H1 (cell line): Measurements from ENCODE around the gene DOK6. TPM values are rescaled to one million over a fixed set of nuclear protein-coding genes. Genes with fewer than 3 reads are reported as not detected.

ENCODE experiments used
- CTCF ChIA-PET: fragments of 300-600 bp; sonication (Branson Sonifier 250); formaldehyde crosslinking; loops from one replicate; lab custom pipeline; 2021; ENCODE audit not compliant: partially characterized antibody; lab: Charles Lee
- POLR2A ChIA-PET: fragments of 300-600 bp; sonication (Branson Sonifier 250); formaldehyde crosslinking; loops from one replicate; lab custom pipeline; 2021; ENCODE audit warnings: inconsistent platforms; ENCODE audit not compliant: partially characterized antibody; lab: Charles Lee
- DNase-seq, 2 experiments: peaks; one replicate each; pipeline versions ENCODE4 v3.0.0 to v3.0.0-alpha.2; 2010 to 2022; ENCODE audit warnings: low spot score in 2 of 2, low read depth in 1 of 2, mixed read lengths in 1 of 2
- FAIRE-seq: peaks from 2 replicates; lab custom pipeline; 2011; peaks lifted over from hg19 to GRCh38; lab: Jason Lieb, UNC
- H2AFZ ChIP-seq: 2 replicates; pipeline ENCODE4 v1.8.1; 2012; ENCODE audit warnings: low read length, inconsistent platforms
- H2AK5ac ChIP-seq: 2 replicates; pipeline ENCODE4 v1.6.1; 2013; ENCODE audit warnings: low read depth, low read length
- H2BK120ac ChIP-seq: replicated peaks from 2 replicates; pipeline ENCODE3; 2013; ENCODE audit warnings: low read depth, low read length, inconsistent platforms
- H2BK12ac ChIP-seq: 2 replicates; pipeline ENCODE4 v1.6.1; 2013; ENCODE audit warnings: low read depth, low read length
- H2BK15ac ChIP-seq: 2 replicates; pipeline ENCODE4 v1.6.1; 2013; ENCODE audit warnings: low read length
- H2BK20ac ChIP-seq: 2 replicates; pipeline ENCODE4 v1.6.1; 2013; ENCODE audit warnings: low read length
- H2BK5ac ChIP-seq: 2 replicates; pipeline ENCODE4 v1.6.1; 2013; ENCODE audit warnings: low read depth, low read length
- H3K14ac ChIP-seq: 2 replicates; pipeline ENCODE4 v1.6.1; 2013; ENCODE audit warnings: inconsistent platforms; ENCODE audit not compliant: insufficient read length
- H3K18ac ChIP-seq: 2 replicates; pipeline ENCODE4 v1.6.1; 2013; ENCODE audit warnings: low read length; ENCODE audit errors: extremely low read depth
- H3K23ac ChIP-seq: 2 replicates; pipeline ENCODE4 v1.6.1; 2013; ENCODE audit warnings: inconsistent platforms; ENCODE audit not compliant: insufficient read length
- H3K23me2 ChIP-seq: 2 replicates; pipeline ENCODE4 v1.6.1; 2013; ENCODE audit warnings: low read depth, low read length
- H3K27ac ChIP-seq: 2 replicates; pipeline ENCODE4 v1.6.1; 2011; ENCODE audit warnings: low read depth, low read length, inconsistent platforms
- H3K27me3 ChIP-seq, 4 experiments: replicated peaks in 1 of 4; 1 replicate in 1 of 4; 2 replicates in 3 of 4; pipeline versions ENCODE4 v1.6.1 to v1.8.1; 2011 to 2013; ENCODE audit warnings: low read length in 3 of 4, mild to moderate bottlenecking in 3 of 4, inconsistent platforms in 2 of 4, mixed read lengths in 2 of 4, moderate library complexity in 1 of 4; ENCODE audit not compliant: control insufficient read depth in 3 of 4, insufficient read depth in 3 of 4; ENCODE audit errors: extremely low read depth in 1 of 4
- H3K36me3 ChIP-seq, 4 experiments: 2 replicates each; pipeline versions ENCODE4 v1.6.1 to v1.8.1; 2011 to 2013; ENCODE audit warnings: mild to moderate bottlenecking in 4 of 4, low read length in 3 of 4, moderate library complexity in 2 of 4, control low read depth in 1 of 4, inconsistent platforms in 1 of 4; ENCODE audit not compliant: insufficient read depth in 4 of 4, control insufficient read depth in 2 of 4
- H3K4ac ChIP-seq: replicated peaks from 2 replicates; pipeline ENCODE3; 2013; ENCODE audit warnings: low read length, low read depth, mixed read lengths, inconsistent platforms; ENCODE audit not compliant: insufficient read length
- H3K4me1 ChIP-seq, 4 experiments: replicated peaks in 1 of 4; 1 replicate in 1 of 4; 2 replicates in 3 of 4; pipeline versions ENCODE4 v1.6.1 to v1.8.1; 2011 to 2013; ENCODE audit warnings: low read length in 3 of 4, inconsistent platforms in 2 of 4, mixed read lengths in 1 of 4; ENCODE audit not compliant: insufficient read depth in 4 of 4, control insufficient read depth in 3 of 4
- H3K4me2 ChIP-seq, 2 experiments: 2 replicates each; pipeline versions ENCODE4 v1.6.1 to v1.8.1; 2011 to 2013; ENCODE audit warnings: low read depth in 2 of 2, low read length in 2 of 2, control low read depth in 1 of 2, inconsistent platforms in 1 of 2, mild to moderate bottlenecking in 1 of 2; ENCODE audit not compliant: insufficient read depth in 1 of 2
- H3K4me3 ChIP-seq, 4 experiments: fragments of 200-600, 300-600 bp in 1 of 4; sonication (generic), shearing (Covaris generic), sonication (Bioruptor Twin) in 1 of 4; 2 replicates each; pipeline versions ENCODE4 v1.5.1 to v1.8.1; 2011 to 2016; ENCODE audit warnings: low read length in 4 of 4, low read depth in 3 of 4, control low read depth in 2 of 4, inconsistent platforms in 2 of 4, mild to moderate bottlenecking in 2 of 4, mixed read lengths in 1 of 4, moderate library complexity in 1 of 4; ENCODE audit not compliant: insufficient read depth in 2 of 4; ENCODE audit errors: extremely low read depth in 1 of 4
- H3K56ac ChIP-seq: replicated peaks from 2 replicates; pipeline ENCODE3; 2013; ENCODE audit warnings: low read depth, mild to moderate bottlenecking, mixed read lengths, low read length, inconsistent platforms; ENCODE audit not compliant: insufficient read length
- H3K79me1 ChIP-seq: 2 replicates; pipeline ENCODE4 v1.6.1; 2013; ENCODE audit warnings: low read depth, low read length, control low read depth
- H3K79me2 ChIP-seq, 2 experiments: 2 replicates each; pipeline versions ENCODE4 v1.6.1 to v1.8.1; 2012 to 2013; ENCODE audit warnings: low read length in 2 of 2, mild to moderate bottlenecking in 2 of 2, inconsistent platforms in 1 of 2; ENCODE audit not compliant: insufficient read depth in 2 of 2, control insufficient read depth in 1 of 2
- H3K9ac ChIP-seq, 4 experiments: replicated peaks in 1 of 4; 1 replicate in 1 of 4; 2 replicates in 3 of 4; pipeline versions ENCODE4 v1.6.1 to v1.8.1; 2011 to 2013; ENCODE audit warnings: low read depth in 3 of 4, low read length in 3 of 4, control low read depth in 2 of 4, mild to moderate bottlenecking in 2 of 4, moderate library complexity in 2 of 4, inconsistent platforms in 1 of 4; ENCODE audit errors: extremely low read depth in 1 of 4
- H3K9me3 ChIP-seq, 2 experiments: 2 replicates each; pipeline versions ENCODE4 v1.6.1 to v1.8.1; 2012 to 2013; ENCODE audit warnings: mild to moderate bottlenecking in 2 of 2, moderate library complexity in 2 of 2, control low read depth in 1 of 2, inconsistent platforms in 1 of 2, low read depth in 1 of 2, low read length in 1 of 2, mixed read lengths in 1 of 2; ENCODE audit not compliant: insufficient read depth in 2 of 2
- H4K20me1 ChIP-seq, 2 experiments: replicated peaks in 1 of 2; 2 replicates each; pipeline versions ENCODE3 to v1.8.1; 2011 to 2013; ENCODE audit warnings: inconsistent platforms in 2 of 2, low read length in 2 of 2, mild to moderate bottlenecking in 1 of 2; ENCODE audit not compliant: insufficient read depth in 2 of 2, control insufficient read depth in 1 of 2
- H4K5ac ChIP-seq: 2 replicates; pipeline ENCODE4 v1.6.1; 2013; ENCODE audit warnings: low read length, low read depth, mixed read lengths, inconsistent platforms; ENCODE audit not compliant: insufficient read length
- H4K8ac ChIP-seq: 2 replicates; pipeline ENCODE4 v1.8.0; 2013; ENCODE audit warnings: mild to moderate bottlenecking, moderate library complexity, low read length, inconsistent platforms; ENCODE audit not compliant: insufficient read depth; ENCODE audit errors: extremely low read depth
- H4K91ac ChIP-seq: replicated peaks from 2 replicates; pipeline ENCODE3; 2013; ENCODE audit warnings: low read length, mixed read lengths, inconsistent platforms; ENCODE audit not compliant: insufficient read length
- MAFK ChIP-seq: IDR thresholded peaks from 2 replicates; pipeline ENCODE4 v1.6.1; 2012; ENCODE audit warnings: low read depth, mild to moderate bottlenecking, improper control_type of control experiment, low read length
- SP1 ChIP-seq: IDR thresholded peaks from 2 replicates; pipeline ENCODE4 v1.6.1; 2011; ENCODE audit warnings: low read depth, low read length
- ZNF274 ChIP-seq: IDR thresholded peaks from 2 replicates; pipeline ENCODE4 v1.7.0; 2012; ENCODE audit warnings: low read length, borderline replicate concordance; ENCODE audit errors: extremely low read depth
- polyA plus RNA-seq, 7 experiments: library from polyadenylated mRNA; depleted of rRNA in 3 of 7; stranded (reverse) in 5 of 7; unstranded in 2 of 7; fragments of >200 nt in 5 of 7; fragments of 200-250 nt in 2 of 7; gene quantifications; 1 replicate in 5 of 7; 2 replicates in 1 of 7; 4 replicates in 1 of 7; pipeline versions ENCODE4 v1.2.1 to v1.2.3, GENCODE V29; 2011 to 2013; ENCODE audit warnings: missing spikeins in 2 of 7, mixed read lengths in 2 of 7
- total RNA-seq: library from RNA; stranded (reverse); fragmentation: NEBNext Ultra II Directional; extraction: Animal tissue kit (Norgen Biotek cat#: 25700); gene quantifications from 2 replicates; pipeline ENCODE4 v1.2.1, GENCODE V29; 2021
- TF ChIP-seq, protein P1 (sequence below), 3 experiments: IDR thresholded peaks; 1 replicate in 2 of 3; 2 replicates in 1 of 3; pipeline versions ENCODE4 v1.5.1 to v1.6.1; 2011; ENCODE audit warnings: low read length in 3 of 3, mild to moderate bottlenecking in 3 of 3, inconsistent platforms in 2 of 3, low read depth in 1 of 3, moderate library complexity in 1 of 3; ENCODE audit not compliant: insufficient read depth in 1 of 3; ENCODE audit errors: control extremely low read depth in 1 of 3

Gene DOK6
- total and polyA plus RNA-seq, 2 of the 8 experiments (the other 6 are each of a cell fraction or from before 2014, with no cell fraction given) = 0.33 to 0.50 TPM

DNA sequence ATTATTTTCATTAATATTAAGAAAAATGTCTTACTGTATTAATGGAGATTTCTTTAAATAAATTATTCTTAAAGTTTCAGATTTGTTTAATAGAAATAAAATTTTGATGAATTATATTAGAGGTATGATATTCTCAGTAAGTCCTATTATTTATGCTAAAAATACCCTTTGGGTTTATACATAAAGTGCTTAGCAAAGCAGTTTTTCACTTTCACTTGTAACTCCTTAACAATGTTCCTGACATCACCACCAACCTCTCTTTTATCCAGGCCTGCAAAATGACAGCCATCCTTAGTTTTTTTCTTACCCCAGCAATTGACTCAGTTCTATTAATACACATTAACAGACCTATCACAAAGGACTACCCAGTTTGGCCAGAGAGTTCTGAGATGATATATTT, 376.6 kb downstream of the DOK6 start:
- H3K56ac ChIP-seq = no peak overlapping the region
- no peak overlapping the region for H2AK5ac ChIP-seq
- 0 out of 2 replicates have a peak overlapping the region, but pooled peaks have one; percentile 67 for H2AFZ ChIP-seq
- H3K14ac ChIP-seq = no peak overlapping the region
- no peak overlapping the region for H3K4me2 ChIP-seq
- no peaks in the 10 kb centered on the region for H3K79me1 ChIP-seq
- DNase-seq = no peak
- POLR2A ChIA-PET = no interaction called here
- H3K9ac ChIP-seq = no peak overlapping the region
- FAIRE-seq = no peak
- no peak overlapping the region for H2BK12ac ChIP-seq
- no peak overlapping the region for H4K8ac ChIP-seq
- H3K18ac ChIP-seq = no peak overlapping the region
- H4K5ac ChIP-seq = no peak overlapping the region
- TF ChIP-seq ZNF274 (no peak), MAFK (peak; percentile 78; the same call in 1 of the 2 replicates), SP1 (no peak)
- TF ChIP-seq, protein P1, sequence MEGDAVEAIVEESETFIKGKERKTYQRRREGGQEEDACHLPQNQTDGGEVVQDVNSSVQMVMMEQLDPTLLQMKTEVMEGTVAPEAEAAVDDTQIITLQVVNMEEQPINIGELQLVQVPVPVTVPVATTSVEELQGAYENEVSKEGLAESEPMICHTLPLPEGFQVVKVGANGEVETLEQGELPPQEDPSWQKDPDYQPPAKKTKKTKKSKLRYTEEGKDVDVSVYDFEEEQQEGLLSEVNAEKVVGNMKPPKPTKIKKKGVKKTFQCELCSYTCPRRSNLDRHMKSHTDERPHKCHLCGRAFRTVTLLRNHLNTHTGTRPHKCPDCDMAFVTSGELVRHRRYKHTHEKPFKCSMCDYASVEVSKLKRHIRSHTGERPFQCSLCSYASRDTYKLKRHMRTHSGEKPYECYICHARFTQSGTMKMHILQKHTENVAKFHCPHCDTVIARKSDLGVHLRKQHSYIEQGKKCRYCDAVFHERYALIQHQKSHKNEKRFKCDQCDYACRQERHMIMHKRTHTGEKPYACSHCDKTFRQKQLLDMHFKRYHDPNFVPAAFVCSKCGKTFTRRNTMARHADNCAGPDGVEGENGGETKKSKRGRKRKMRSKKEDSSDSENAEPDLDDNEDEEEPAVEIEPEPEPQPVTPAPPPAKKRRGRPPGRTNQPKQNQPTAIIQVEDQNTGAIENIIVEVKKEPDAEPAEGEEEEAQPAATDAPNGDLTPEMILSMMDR (IDR thresholded peaks at IDR 0.05; ENCODE audit: control extremely low read depth in 1 of 3, insufficient read depth in 1 of 3, low read depth in 1 of 3, low read length in 3 of 3) = no peak
- TF ChIP-seq, all 59 proteins: peak for 1
- Histone ChIP-seq H3K79me2 (no peaks in the 10 kb centered on the region), H3K36me3 (no peaks in the 10 kb centered on the region), H3K23me2 (no peaks in the 10 kb centered on the region; the same call in 1 of the 2 replicates), H3K4ac (no peak overlapping the region), H3K4me1 (no peaks in the 10 kb centered on the region), H3K23ac (no peak overlapping the region), H4K20me1 (no peaks in the 10 kb centered on the region), H2BK120ac (no peak overlapping the region), H3K27me3 (no peaks in the 10 kb centered on the region), H4K91ac (no peak overlapping the region), H3K9me3 (no peaks in the 10 kb centered on the region), H3K4me3 (no peak overlapping the region), H2BK15ac (no peak overlapping the region), H2BK20ac (no peak overlapping the region), H2BK5ac (no peak overlapping the region), H3K27ac (no peak overlapping the region)
- CTCF ChIA-PET = no interaction called here
